ENCODE measurements around the gene PLOD3.

The PLOD3 gene

GRCh38 chr7:101180130-101180755, 37.1 kb downstream of the PLOD3 start, which contains the start of gene NAT16:
Gene NAT16, minus strand, starts transcription at chr7:101180293. Its CDS starts 5,486 bp downstream, at chr7:101174807.
- DNase-seq (ENCODE audit: low spot score): peak; percentile 28

GRCh38 chr7:101179713-101180112, 37.7 kb downstream of the PLOD3 start:
- DNase-seq (ENCODE audit: low spot score): no peak

DNA sequence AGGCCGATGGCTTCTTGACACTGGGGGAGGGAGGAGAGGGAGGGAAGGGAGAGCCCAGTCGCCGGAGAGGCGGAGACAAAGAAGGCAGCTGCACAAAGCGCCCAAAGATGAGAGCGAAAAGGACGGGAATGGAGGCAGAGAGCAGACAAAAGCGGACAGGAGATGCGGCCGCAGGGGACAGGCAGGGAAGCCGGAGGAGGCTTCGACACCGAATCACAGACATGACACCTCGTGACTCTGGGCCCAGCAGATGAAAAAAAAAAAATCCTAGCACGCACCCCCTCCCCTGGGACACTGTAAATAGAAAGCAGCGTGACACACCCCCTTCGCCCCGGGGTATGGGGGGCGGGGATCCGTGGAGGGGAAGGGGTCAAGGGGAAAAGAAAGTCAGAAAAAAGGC, 38.3 kb downstream of the PLOD3 start:
- no peak for DNase-seq (ENCODE audit: low spot score)

GRCh38 chr7:101177644-101178043, 39.7 kb downstream of the PLOD3 start:
- peak; percentile 20 for DNase-seq (ENCODE audit: low spot score)

- DNase-seq (ENCODE audit: low spot score): no peak
Observed at GRCh38 chr7:101175664-101176063, 41.7 kb downstream of the PLOD3 start.

- DNase-seq (ENCODE audit: low spot score): no peak
Observed at GRCh38 chr7:101174322-101174854, 43.0 kb downstream of the PLOD3 start.

- peak; percentile 31 for DNase-seq (ENCODE audit: low spot score)
Observed at GRCh38 chr7:101173752-101174244, 43.6 kb downstream of the PLOD3 start.

DNA sequence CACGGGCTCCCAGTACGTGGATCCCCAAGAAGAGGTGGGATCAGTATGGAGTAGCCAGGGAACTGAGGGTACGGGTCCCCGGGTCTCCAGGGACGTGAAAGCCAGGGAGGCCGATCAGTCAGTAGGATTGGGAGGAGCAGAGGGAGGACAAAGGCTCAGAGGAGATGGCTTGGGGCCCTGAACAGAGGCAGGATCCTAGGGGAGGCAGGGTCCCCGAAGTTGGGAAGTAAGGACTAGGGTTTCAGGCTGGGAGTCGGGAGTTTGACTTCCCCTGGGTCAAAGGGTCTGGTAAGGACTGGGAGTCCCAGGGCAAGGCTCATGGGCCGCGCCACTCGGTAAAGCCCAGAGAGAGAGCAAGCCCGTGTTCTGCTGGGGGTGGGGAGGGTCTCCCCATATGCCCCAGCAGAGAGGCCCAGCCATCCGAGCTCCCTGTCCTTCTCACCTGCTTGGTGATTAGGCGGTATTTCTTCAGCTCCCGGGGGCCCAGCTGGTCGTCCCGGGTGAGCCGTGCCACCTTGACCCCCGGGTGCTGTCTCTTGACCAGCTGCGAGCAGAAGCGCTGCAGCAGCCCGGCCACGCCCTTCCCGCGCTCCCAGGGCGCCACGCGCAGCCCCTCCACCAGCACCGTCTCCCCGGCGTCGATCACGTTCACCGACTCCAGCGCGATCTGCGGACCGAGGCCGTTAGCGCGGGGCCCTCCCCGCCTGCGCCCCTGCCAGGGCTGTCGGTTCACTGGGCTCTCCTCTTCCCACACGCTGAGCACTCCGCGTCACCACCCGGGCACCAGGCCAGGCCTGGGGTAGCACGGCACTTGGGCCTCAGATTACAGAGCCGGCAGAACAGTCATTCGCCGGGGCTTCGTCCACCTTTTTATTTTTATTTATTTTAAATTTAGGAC, 44.3 kb downstream of the PLOD3 start:
- DNase-seq (ENCODE audit: low spot score): peak; percentile 23

DNA sequence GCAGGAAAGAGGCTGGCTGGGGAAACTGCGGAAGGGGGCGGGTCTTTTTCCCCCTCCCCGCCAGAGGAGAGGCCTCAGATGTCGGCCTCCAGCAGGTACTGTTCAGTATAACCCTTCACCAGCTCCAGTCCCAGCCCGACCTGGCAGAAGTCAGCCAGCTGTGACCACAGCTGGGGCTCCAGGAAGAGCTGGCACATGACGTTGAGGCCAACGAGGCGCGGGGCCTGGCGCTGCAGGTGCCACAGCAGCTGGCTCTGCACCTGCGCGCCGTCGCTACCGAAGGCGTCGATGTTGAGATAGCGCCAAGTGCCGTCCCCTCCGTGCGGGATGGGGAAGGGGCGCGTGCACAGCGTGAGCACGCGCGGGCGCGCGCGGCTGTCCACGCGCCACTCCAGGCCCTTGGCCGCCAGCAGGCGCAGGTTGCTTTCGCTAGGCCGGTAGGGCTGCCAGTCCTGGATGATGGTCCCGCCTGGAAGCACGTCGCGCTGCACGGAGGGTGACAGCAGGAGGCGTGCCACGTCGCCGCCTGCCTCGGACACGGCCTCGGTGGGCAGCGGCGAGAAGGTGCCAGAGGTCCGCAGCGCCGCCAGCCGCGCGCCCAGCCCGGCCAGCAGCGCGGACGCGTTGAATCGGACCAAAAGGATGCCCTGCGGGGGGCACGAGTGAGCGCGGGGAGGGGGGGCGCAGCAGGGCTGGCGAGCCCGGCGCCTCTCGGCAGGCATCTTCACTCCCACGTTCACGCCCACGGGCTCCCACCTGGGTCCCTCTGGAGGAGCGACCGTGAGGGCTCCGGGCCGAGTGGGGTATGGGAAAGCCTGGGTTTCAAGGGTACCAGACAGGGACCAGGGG, 45.2 kb downstream of the PLOD3 start:
- DNase-seq (ENCODE audit: low spot score): peak; percentile 14

- DNase-seq (ENCODE audit: low spot score): peak; percentile 47
Observed at GRCh38 chr7:101171442-101171837, 45.9 kb downstream of the PLOD3 start.

GRCh38 chr7:101170617-101171441, 46.6 kb downstream of the PLOD3 start:
- DNase-seq (ENCODE audit: low spot score): peak; percentile 21

DNA sequence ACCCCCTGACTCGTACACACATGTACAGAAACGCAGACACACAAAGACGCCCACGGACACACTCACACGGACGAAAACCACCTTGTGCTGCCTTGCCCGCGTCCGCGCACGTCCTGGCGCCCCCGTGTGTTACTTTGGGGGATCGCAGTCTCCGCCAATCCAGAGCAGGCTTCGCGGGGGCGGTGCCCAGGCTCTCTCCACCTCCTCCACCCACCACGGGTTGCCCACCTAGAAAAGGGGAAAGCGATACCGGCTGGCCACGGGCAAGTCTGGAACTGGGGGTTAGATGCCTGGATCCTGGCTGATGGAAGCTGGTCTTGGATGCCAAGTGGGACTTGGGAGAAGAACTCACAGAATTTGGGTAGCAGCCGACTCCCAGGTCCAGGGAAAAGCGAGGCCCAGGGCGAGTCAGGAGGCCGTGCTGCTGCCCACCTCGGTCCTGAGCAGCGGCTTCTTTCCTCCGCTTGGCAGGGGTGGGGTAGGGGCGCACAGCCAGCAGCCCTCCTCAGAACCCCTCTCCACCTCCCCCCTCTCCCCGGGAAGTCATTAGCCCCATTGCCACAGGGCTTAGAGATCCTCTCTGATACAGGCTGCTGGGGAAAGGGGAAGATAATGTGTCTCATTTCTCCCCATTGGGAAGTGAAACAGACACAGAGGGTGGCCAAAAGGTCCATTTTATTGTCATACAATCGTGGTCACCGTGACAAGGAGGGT, 47.4 kb downstream of the PLOD3 start:
- DNase-seq (ENCODE audit: low spot score): peak; percentile 90

DNA sequence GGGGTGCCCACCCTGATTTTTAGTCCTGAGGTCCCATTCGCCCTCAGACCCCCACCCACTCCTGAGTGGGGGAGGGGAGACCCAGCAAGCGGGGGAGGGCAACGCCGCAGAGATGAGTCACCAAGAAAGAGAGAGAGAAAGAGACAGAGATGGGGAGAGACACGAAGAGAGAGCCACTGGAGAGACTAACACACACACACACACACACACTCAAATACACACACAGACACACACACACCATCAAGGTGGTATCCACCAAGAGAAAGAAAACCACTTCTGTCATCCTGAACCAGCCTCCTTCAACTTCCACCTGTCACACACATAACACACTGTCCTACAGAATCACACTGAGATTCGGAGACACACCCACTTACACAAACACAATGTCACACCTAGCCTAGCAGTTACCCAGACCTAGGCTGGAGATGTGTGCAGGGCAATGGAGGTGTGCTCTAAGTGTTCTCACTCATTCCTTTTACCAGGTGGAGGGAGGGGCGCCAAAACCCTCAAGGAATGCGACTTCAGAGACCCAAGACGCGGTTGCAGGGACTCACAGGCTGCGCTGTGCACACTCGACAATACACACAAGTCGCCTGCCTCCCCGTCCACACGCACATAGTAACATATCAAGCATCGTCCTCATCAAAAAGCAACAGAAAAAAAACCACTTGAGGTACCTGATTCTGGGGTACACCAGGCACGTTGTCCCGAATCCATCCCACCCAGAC, 48.1 kb downstream of the PLOD3 start:
- DNase-seq (ENCODE audit: low spot score): no peak

DNA sequence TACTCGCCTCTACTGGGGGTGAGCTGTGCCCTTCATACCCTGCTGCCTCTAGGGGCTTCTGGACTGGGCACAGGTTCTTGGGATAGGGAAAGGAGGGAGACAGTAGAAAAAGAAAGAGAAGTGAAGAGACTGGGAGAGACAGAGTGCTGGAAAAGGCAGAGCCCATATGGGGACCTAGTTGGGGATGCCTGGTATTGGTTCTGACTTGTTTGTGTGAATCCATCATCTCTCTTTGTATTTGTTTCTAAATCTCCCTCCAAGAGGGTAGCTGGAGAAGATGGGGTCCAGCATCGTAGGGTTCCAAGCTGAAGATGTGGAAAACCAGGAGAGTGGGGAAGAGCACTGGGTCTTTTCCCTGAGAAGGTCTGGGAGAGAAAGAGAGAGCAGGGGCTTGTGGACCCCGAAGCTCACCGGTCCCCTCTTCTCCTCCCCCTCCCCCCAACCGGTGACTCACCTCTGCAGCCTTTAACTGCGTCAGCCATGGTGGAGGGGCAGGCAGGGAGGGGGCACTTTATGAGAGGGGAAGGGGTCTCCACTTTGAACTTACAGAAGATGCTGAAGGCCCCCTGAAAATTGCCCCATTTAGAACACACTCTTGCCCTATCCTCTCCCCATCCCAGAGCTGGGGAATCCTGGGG, 48.9 kb downstream of the PLOD3 start:
- DNase-seq (ENCODE audit: low spot score): no peak

DNA sequence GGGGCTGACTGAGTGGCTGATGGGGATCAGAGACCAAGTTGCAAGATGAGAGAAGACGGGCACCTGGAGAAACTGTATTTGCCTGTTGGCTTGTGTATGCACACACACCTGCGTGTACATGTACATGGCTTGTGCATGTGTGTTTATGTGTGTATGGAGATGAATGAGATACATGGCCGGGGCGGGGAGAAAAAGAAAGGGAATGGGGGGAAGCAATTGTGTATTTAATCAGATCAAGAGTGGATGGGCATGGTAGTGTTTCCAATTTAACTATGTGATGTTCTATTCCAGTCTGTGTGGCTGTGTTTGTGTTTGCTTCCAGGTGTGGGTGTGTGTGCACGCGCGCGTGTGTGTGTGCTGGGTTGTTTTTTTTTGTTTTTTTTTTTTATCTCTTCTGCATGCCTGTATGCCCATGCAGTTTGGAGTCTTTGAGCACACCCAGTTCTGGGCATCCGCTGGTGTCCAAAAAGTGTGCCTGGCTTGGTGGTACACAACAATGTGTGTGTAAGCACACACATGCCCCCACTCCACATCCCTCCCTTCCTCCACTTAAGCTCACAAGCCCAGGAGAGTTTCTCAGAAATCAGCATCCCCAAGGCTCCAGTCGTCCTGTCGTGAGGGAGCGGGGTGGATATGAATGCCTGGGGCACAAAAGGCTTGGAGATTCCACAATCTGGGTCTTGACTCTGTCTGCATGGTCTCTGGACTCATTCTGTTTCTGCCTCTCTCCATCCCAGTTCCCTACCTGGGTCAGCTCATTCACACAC, 49.6 kb downstream of the PLOD3 start:
- no peak for DNase-seq (ENCODE audit: low spot score)

DNA sequence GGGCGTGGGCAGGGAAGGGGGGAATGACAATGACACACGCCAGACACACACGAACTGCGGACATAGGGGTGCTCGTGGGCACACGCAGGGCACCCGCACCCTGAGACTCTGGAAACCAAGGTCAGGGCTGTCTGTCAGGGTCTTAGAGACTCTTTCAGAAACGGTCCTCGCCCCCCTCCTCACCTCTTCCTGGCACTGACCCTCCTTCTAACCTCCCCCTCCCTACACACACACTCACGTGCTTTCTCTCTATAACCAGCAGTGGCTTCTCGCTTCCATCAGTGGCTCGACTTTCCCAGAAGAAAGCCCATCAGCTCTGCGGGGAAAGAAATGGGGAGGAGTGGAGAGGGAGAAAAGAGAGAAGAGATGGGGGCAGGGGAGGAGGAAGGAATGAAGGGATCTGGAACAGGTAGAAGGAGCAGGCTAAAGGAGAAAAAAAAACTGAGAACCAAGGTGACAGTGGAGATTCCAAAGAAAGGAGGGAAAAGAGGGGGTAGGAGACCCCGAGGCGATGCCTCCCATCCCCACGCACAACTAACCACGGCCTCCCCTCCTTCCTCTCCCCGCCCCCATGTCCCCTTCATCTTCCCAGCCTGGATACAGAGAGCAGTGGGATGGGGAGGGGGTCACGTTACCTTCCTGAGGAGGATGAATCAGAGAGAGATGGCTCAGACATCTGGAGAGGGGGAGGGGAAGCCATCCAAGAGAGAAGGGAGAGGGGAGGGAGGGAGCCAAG, 50.3 kb downstream of the PLOD3 start:
- no peak for DNase-seq (ENCODE audit: low spot score)

GRCh38 chr7:101166648-101166908, 50.8 kb downstream of the PLOD3 start:
- no peak for DNase-seq (ENCODE audit: low spot score)
